Measurements from ENCODE around the gene DDX51. TPM values are rescaled to one million over a fixed set of nuclear protein-coding genes. Genes with fewer than 3 reads are reported as not detected.

The DDX51 gene
- total and polyA plus RNA-seq, 2 experiments from 2014 or later: 6.8 to 16.1 TPM

DNA sequence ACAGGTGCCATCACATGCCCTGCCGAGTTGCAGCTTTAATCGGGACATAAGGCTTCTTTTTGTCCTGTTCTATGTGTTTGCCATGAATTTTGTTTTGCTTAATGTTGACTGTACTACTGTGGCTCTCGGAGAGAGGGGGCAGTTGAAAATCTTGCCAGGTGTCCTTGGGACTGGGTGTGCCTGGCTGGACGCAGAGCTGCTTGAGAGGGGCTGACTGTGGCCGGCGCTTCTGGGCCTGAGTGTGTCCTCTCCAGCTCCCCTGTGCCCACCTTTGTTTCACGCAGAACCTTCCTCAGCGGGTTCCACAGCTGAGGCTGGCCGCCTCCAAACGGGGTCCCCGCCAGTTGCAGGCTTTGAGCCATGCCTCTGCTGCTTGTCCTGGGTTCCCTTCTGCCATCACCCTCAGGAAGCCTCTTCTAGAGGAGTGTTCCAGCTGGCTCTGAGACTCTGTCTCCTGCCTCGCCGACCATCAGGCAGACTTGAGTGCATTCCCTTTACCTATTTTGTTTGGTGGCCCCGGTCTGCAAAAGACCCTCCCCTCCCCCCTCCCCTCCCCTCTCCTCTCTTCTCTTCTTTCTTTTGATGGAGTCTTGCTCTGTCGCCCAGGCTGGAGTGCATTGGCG lies 49.7 kb downstream of the DDX51 start:
- Histone ChIP-seq H3K4me1 (ENCODE audit: insufficient read depth) (no peaks in the 10 kb centered on the region), H3K36me3 (replicated peaks; ENCODE audit: insufficient read depth, low read depth) (no peaks in the 10 kb centered on the region), H2AFZ (no peak overlapping the region), H3K79me2 (peaks cover 10% of the 10 kb centered on the region), H3K4me3 (no peak overlapping the region), H3K4me2 (no peak overlapping the region), H3K9me2 (replicated peaks; ENCODE audit: insufficient read depth) (no peaks in the 10 kb centered on the region), H3K27me3 (no peaks in the 10 kb centered on the region), H3K27ac (no peak overlapping the region), H4K20me1 (ENCODE audit: insufficient read depth, poor library complexity, severe bottlenecking) (no peaks in the 10 kb centered on the region), H3K9me3 (ENCODE audit: low read depth) (no peaks in the 10 kb centered on the region)
- TF ChIP-seq EZH2phosphoT487 (IDR thresholded peaks at IDR 0.05; ENCODE audit: low read depth, severe bottlenecking, unreplicated experiment): no peak
- TF ChIP-seq, protein P1, sequence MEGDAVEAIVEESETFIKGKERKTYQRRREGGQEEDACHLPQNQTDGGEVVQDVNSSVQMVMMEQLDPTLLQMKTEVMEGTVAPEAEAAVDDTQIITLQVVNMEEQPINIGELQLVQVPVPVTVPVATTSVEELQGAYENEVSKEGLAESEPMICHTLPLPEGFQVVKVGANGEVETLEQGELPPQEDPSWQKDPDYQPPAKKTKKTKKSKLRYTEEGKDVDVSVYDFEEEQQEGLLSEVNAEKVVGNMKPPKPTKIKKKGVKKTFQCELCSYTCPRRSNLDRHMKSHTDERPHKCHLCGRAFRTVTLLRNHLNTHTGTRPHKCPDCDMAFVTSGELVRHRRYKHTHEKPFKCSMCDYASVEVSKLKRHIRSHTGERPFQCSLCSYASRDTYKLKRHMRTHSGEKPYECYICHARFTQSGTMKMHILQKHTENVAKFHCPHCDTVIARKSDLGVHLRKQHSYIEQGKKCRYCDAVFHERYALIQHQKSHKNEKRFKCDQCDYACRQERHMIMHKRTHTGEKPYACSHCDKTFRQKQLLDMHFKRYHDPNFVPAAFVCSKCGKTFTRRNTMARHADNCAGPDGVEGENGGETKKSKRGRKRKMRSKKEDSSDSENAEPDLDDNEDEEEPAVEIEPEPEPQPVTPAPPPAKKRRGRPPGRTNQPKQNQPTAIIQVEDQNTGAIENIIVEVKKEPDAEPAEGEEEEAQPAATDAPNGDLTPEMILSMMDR (IDR thresholded peaks at IDR 0.05; ENCODE audit: poor library complexity): no peak
- TF ChIP-seq EZH2 (IDR thresholded peaks at IDR 0.05; ENCODE audit: borderline replicate concordance): no peak
- WGBS (ENCODE audit: low lambda C conversion rate, missing lambda C conversion rate): 98% methylated on average over 15 of the region's 16 CpGs
- no peak for DNase-seq (ENCODE audit: low spot score)

GRCh38 chr12:132089407-132089910 lies 54.7 kb downstream of the DDX51 start:
- Histone ChIP-seq H3K4me1 (ENCODE audit: insufficient read depth) (peaks cover 3% of the 10 kb centered on the region), H3K9me3 (ENCODE audit: low read depth) (no peaks in the 10 kb centered on the region), H3K9me2 (replicated peaks; ENCODE audit: insufficient read depth) (no peaks in the 10 kb centered on the region), H3K79me2 (peaks cover 42% of the 10 kb centered on the region), H3K27ac (no peak overlapping the region), H3K4me2 (no peak overlapping the region), H2AFZ (no peak overlapping the region), H3K36me3 (replicated peaks; ENCODE audit: insufficient read depth, low read depth) (no peaks in the 10 kb centered on the region), H3K4me3 (no peak overlapping the region), H4K20me1 (ENCODE audit: insufficient read depth, poor library complexity, severe bottlenecking) (peaks cover 3% of the 10 kb centered on the region), H3K27me3 (no peaks in the 10 kb centered on the region)
- 99% methylated on average over 4 of the region's 4 CpGs for WGBS (ENCODE audit: low lambda C conversion rate, missing lambda C conversion rate)
- DNase-seq (ENCODE audit: low spot score): no peak
- TF ChIP-seq, protein P1 (IDR thresholded peaks at IDR 0.05; ENCODE audit: poor library complexity): no peak
- TF ChIP-seq EZH2phosphoT487 (IDR thresholded peaks at IDR 0.05; ENCODE audit: low read depth, severe bottlenecking, unreplicated experiment) (no peak), EZH2 (IDR thresholded peaks at IDR 0.05; ENCODE audit: borderline replicate concordance) (no peak)

Small RNA genes lying within 50 kb of the gene (small RNA-seq; reads per million reads assigned to genes)
- gene AC138466.3: not detected

Other genes with a start within 250 kb of the DDX51 start
- 9.4 and 9.8 TPM in 2 replicates for gene ULK1, start 249.7 kb downstream of the DDX51 start, total RNA-seq
- 11.0 and 14.8 TPM in 2 replicates for gene ULK1, start 249.7 kb downstream of the DDX51 start, polyA plus RNA-seq
- gene PUS1, start 215.0 kb downstream of the DDX51 start, total RNA-seq: 8.9 and 10.7 TPM in 2 replicates
- 10.2 and 10.6 TPM in 2 replicates for gene PUS1, start 215.0 kb downstream of the DDX51 start, polyA plus RNA-seq
- 9.5 and 12.3 TPM in 2 replicates for gene EP400, start 194.4 kb downstream of the DDX51 start, total RNA-seq
- gene EP400, start 194.4 kb downstream of the DDX51 start, polyA plus RNA-seq: 10.3 and 15.1 TPM in 2 replicates
- gene NOC4L, start 138 bp upstream of the DDX51 start, total RNA-seq: 7.1 and 8.9 TPM in 2 replicates
- 30.6 and 31.8 TPM in 2 replicates for gene NOC4L, start 138 bp upstream of the DDX51 start, polyA plus RNA-seq
- gene GALNT9, start 185.3 kb upstream of the DDX51 start, total RNA-seq: 2.2 and 3.9 TPM in 2 replicates
- gene GALNT9, start 185.3 kb upstream of the DDX51 start, polyA plus RNA-seq: 3.0 and 4.7 TPM in 2 replicates

Measured in hepatocyte (in vitro differentiated cells).